ENCODE measurements around the gene ATRNL1.
"Not testable (repeated sequence)": the region's sequence is repeated elsewhere in the genome, so short reads cannot be mapped to it uniquely, and the experiment has no call there.

DNA sequence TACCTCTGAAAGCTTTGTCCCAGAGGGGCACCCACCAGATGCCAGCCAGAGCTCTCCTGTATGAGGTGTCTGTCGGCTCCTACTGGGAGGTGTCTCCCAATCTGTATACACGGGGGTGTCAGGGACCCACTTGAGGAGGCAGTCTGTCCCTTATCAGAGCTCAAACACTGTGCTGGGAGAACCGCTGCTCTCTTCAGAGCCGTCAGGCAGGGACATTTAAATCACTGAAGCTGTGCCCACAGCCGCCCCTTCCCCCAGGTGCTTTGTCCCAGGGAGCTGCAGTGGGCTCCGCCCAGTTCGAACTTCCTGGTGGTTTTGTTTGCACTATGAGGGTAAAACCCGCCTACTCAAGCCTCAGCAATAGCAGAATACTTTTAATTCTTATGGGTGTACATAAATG, 665.3 kb downstream of the ATRNL1 start:
- TF ChIP-seq EZH2phosphoT487 (IDR thresholded peaks at IDR 0.05; ENCODE audit: unreplicated experiment); POLR2AphosphoS5 (IDR thresholded peaks at IDR 0.05; ENCODE audit: low read depth); NANOG (IDR thresholded peaks at IDR 0.05; ENCODE audit: borderline replicate concordance): not testable (repeated sequence)
- TF ChIP-seq, protein P1, sequence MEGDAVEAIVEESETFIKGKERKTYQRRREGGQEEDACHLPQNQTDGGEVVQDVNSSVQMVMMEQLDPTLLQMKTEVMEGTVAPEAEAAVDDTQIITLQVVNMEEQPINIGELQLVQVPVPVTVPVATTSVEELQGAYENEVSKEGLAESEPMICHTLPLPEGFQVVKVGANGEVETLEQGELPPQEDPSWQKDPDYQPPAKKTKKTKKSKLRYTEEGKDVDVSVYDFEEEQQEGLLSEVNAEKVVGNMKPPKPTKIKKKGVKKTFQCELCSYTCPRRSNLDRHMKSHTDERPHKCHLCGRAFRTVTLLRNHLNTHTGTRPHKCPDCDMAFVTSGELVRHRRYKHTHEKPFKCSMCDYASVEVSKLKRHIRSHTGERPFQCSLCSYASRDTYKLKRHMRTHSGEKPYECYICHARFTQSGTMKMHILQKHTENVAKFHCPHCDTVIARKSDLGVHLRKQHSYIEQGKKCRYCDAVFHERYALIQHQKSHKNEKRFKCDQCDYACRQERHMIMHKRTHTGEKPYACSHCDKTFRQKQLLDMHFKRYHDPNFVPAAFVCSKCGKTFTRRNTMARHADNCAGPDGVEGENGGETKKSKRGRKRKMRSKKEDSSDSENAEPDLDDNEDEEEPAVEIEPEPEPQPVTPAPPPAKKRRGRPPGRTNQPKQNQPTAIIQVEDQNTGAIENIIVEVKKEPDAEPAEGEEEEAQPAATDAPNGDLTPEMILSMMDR (conservative IDR thresholded peaks at IDR 0.05; ENCODE audit: low read depth in 2 of 2): not testable (repeated sequence)

Measured in GM23338 (cell line).